Hepatocyte (in vitro differentiated cells): ENCODE results near the gene CD300H. TPM values are rescaled to one million over a fixed set of nuclear protein-coding genes. Genes with fewer than 3 reads are reported as not detected.

Experiments used
- DNase-seq: peaks from one replicate; pipeline ENCODE4 v3.0.0-alpha.2; 2016; ENCODE audit warnings: low spot score
- H2AFZ ChIP-seq: fragments of 200-600 bp; sonication (generic); 2 replicates; pipeline ENCODE4 v1.6.0; 2016; ENCODE audit warnings: antibody characterized with exemption, mild to moderate bottlenecking
- H3K27ac ChIP-seq: fragments of 200-600 bp; sonication (generic); 2 replicates; pipeline ENCODE4 v1.5.1; 2016; ENCODE audit warnings: mild to moderate bottlenecking
- H3K27me3 ChIP-seq: fragments of 200-600 bp; sonication (generic); 2 replicates; pipeline ENCODE4 v1.6.1; 2016
- H3K36me3 ChIP-seq: fragments of 200-600 bp; sonication (generic); replicated peaks from 2 replicates; pipeline ENCODE4 v1.5.1; 2016; ENCODE audit warnings: low read depth; ENCODE audit not compliant: insufficient read depth
- H3K4me1 ChIP-seq: fragments of 200-600 bp; sonication (generic); 2 replicates; pipeline ENCODE4 v1.5.1; 2016; ENCODE audit warnings: mild to moderate bottlenecking, moderate library complexity; ENCODE audit not compliant: insufficient read depth
- H3K4me2 ChIP-seq: fragments of 200-600 bp; sonication (generic); 2 replicates; pipeline ENCODE4 v1.6.0; 2016
- H3K4me3 ChIP-seq: fragments of 200-600 bp; sonication (generic); 2 replicates; pipeline ENCODE4 v1.5.1; 2016; ENCODE audit warnings: mild to moderate bottlenecking
- H3K79me2 ChIP-seq: fragments of 200-600 bp; sonication (generic); 2 replicates; pipeline ENCODE4 v1.6.0; 2017; ENCODE audit warnings: mild to moderate bottlenecking
- H3K9me2 ChIP-seq: fragments of 200-600 bp; sonication (generic); replicated peaks from 2 replicates; pipeline ENCODE4 v1.6.0; 2017; ENCODE audit warnings: mild to moderate bottlenecking; ENCODE audit not compliant: insufficient read depth
- H3K9me3 ChIP-seq: fragments of 200-600 bp; sonication (generic); 2 replicates; pipeline ENCODE4 v1.5.1; 2016; ENCODE audit warnings: low read depth, mild to moderate bottlenecking
- H4K20me1 ChIP-seq: fragments of 200-600 bp; sonication (generic); 2 replicates; pipeline ENCODE4 v1.6.0; 2016; ENCODE audit warnings: mild to moderate bottlenecking; ENCODE audit not compliant: insufficient read depth, poor library complexity, severe bottlenecking
- EZH2 ChIP-seq: fragments of 200-600 bp; sonication (generic); IDR thresholded peaks from 2 replicates; pipeline ENCODE4 v1.6.1; 2016; ENCODE audit warnings: antibody characterized with exemption, mild to moderate bottlenecking, borderline replicate concordance
- EZH2phosphoT487 ChIP-seq: fragments of 200-600 bp; sonication (generic); IDR thresholded peaks from one replicate; pipeline ENCODE4 v1.6.1; 2018; ENCODE audit warnings: antibody characterized with exemption, mild to moderate bottlenecking, low read depth, moderate library complexity; ENCODE audit not compliant: unreplicated experiment, severe bottlenecking
- WGBS: methylation state at CpG from one replicate; pipeline ENCODE4 v1.1.6; 2016; ENCODE audit warnings: low lambda C conversion rate; ENCODE audit errors: missing lambda C conversion rate; 5-methylcytosine and 5-hydroxymethylcytosine counted together
- polyA plus RNA-seq: library from polyadenylated mRNA; unstranded; fragments of >200 nt; fragmentation: Nextera tagmentation; extraction: Ambion mirVana; gene quantifications from 2 replicates; pipeline ENCODE4 v1.2.1, GENCODE V29; 2016
- total RNA-seq: library from RNA; depleted of rRNA; stranded (reverse); fragments of >200 nt; gene quantifications from 2 replicates; pipeline ENCODE4 v1.2.3, GENCODE V29; 2014
- TF ChIP-seq, protein P1 (sequence below): fragments of 200-600 bp; sonication (generic); IDR thresholded peaks from 2 replicates; pipeline ENCODE4 v1.5.1; 2016; ENCODE audit warnings: antibody characterized with exemption, mild to moderate bottlenecking; ENCODE audit not compliant: poor library complexity

CD300H gene
- total and polyA plus RNA-seq, 2 experiments from 2014 or later: 0.67 TPM; not detected in 1

GRCh38 chr17:74539281-74539820, 28.0 kb downstream of the CD300H start:
- Histone ChIP-seq H3K79me2 (no peaks in the 10 kb centered on the region), H4K20me1 (no peaks in the 10 kb centered on the region), H3K36me3 (no peaks in the 10 kb centered on the region), H3K4me2 (no peak overlapping the region), H3K4me3 (no peak overlapping the region), H3K27me3 (peaks cover 9% of the 10 kb centered on the region), H3K27ac (no peak overlapping the region), H3K4me1 (no peaks in the 10 kb centered on the region), H3K9me2 (no peaks in the 10 kb centered on the region), H2AFZ (no peak overlapping the region), H3K9me3 (no peaks in the 10 kb centered on the region)
- TF ChIP-seq EZH2phosphoT487: no peak
- TF ChIP-seq EZH2: no peak
- TF ChIP-seq, protein P1, sequence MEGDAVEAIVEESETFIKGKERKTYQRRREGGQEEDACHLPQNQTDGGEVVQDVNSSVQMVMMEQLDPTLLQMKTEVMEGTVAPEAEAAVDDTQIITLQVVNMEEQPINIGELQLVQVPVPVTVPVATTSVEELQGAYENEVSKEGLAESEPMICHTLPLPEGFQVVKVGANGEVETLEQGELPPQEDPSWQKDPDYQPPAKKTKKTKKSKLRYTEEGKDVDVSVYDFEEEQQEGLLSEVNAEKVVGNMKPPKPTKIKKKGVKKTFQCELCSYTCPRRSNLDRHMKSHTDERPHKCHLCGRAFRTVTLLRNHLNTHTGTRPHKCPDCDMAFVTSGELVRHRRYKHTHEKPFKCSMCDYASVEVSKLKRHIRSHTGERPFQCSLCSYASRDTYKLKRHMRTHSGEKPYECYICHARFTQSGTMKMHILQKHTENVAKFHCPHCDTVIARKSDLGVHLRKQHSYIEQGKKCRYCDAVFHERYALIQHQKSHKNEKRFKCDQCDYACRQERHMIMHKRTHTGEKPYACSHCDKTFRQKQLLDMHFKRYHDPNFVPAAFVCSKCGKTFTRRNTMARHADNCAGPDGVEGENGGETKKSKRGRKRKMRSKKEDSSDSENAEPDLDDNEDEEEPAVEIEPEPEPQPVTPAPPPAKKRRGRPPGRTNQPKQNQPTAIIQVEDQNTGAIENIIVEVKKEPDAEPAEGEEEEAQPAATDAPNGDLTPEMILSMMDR: no peak
- DNase-seq: no peak
- 82% methylated on average over 9 of the region's 10 CpGs for WGBS

GRCh38 chr17:74536890-74537289, 30.4 kb downstream of the CD300H start:
- Histone ChIP-seq H3K9me3 (no peaks in the 10 kb centered on the region), H2AFZ (no peak overlapping the region), H3K36me3 (no peaks in the 10 kb centered on the region), H3K27ac (no peak overlapping the region), H3K27me3 (peaks cover 9% of the 10 kb centered on the region), H3K4me1 (no peaks in the 10 kb centered on the region), H4K20me1 (no peaks in the 10 kb centered on the region), H3K4me3 (no peak overlapping the region), H3K79me2 (no peaks in the 10 kb centered on the region), H3K4me2 (no peak overlapping the region), H3K9me2 (no peaks in the 10 kb centered on the region)
- no peak for DNase-seq
- 78% methylated on average over 3 of the region's 3 CpGs for WGBS
- TF ChIP-seq EZH2phosphoT487: no peak
- TF ChIP-seq, protein P1: no peak
- no peak for TF ChIP-seq EZH2

- WGBS: 72% methylated on average over 10 of the region's 10 CpGs
- no peaks in the 10 kb centered on the region for H3K9me2 ChIP-seq
- H3K9me3 ChIP-seq: no peaks in the 10 kb centered on the region
- H4K20me1 ChIP-seq: no peaks in the 10 kb centered on the region
- no peak overlapping the region for H3K4me3 ChIP-seq
- H3K79me2 ChIP-seq: no peaks in the 10 kb centered on the region
- DNase-seq: no peak
- TF ChIP-seq EZH2 (no peak), EZH2phosphoT487 (no peak)
- TF ChIP-seq, protein P1: no peak
- no peaks in the 10 kb centered on the region for H3K36me3 ChIP-seq
- no peak overlapping the region for H3K4me2 ChIP-seq
- H2AFZ ChIP-seq: no peak overlapping the region
- H3K27ac ChIP-seq: no peak overlapping the region
- no peaks in the 10 kb centered on the region for H3K4me1 ChIP-seq
- H3K27me3 ChIP-seq: no peaks in the 10 kb centered on the region
Measured at GRCh38 chr17:74532115-74532514, 35.2 kb downstream of the CD300H start.
